Suprapubic skin (tissue), 4 donors: Measurements from ENCODE around the gene CD3E.

Experiments
- CTCF ChIP-seq, 2 donors: fragments of 200-600 bp in 1 of 2; fragments of 450-650 bp in 1 of 2; sonication (generic) in 1 of 2; IDR thresholded peaks; one replicate each; pipeline ENCODE4 v1.5.1; 2016 to 2019; ENCODE audit warnings: antibody characterized with exemption in 2 of 2, mild to moderate bottlenecking in 1 of 2, moderate library complexity in 1 of 2
- POLR2A ChIP-seq, 2 donors: fragments of 450-650 bp; IDR thresholded peaks; one replicate each; pipeline ENCODE4 v1.6.1; 2017; ENCODE audit warnings: antibody characterized with exemption in 2 of 2, mild to moderate bottlenecking in 2 of 2, moderate library complexity in 2 of 2
- POLR2AphosphoS5 ChIP-seq, 3 donors: sonication (generic); formaldehyde crosslinking; IDR thresholded peaks; one replicate each; pipeline ENCODE4 v1.6.1; 2017; ENCODE audit warnings: antibody characterized with exemption in 3 of 3

GRCh38 chr11:118338637-118339061 lies 34.1 kb downstream of the CD3E start:
- no peak for TF ChIP-seq CTCF (IDR thresholded peaks at IDR 0.05)
- TF ChIP-seq POLR2A (IDR thresholded peaks at IDR 0.05): no peak
- no peak for TF ChIP-seq POLR2AphosphoS5 (IDR thresholded peaks at IDR 0.05)
